B cell (primary cell): ENCODE measurements around the gene ACKR1. TPM values are rescaled to one million over a fixed set of nuclear protein-coding genes. Genes with fewer than 3 reads are reported as not detected.
A peak's percentile ranks its signal among the peaks of the same experiment; 100 is the strongest.

Experiments
- ATAC-seq: fragments of 200-7000 bp; cut with Tn5 transposase; one replicate; pipeline ENCODE4 v1.10.0; 2021; ENCODE audit warnings: low read depth, mild to moderate bottlenecking, moderate number of reproducible peaks, moderate library complexity
- CTCF ChIA-PET: fragments of 350-600 bp; sonication (Branson Sonifier 250); formaldehyde crosslinking; loops from one replicate; lab custom pipeline; 2021; ENCODE audit warnings: antibody characterized with exemption, inconsistent platforms; lab: Charles Lee
- POLR2A ChIA-PET: fragments of 350-600 bp; sonication (Branson Sonifier 250); formaldehyde crosslinking; loops from one replicate; lab custom pipeline; 2021; ENCODE audit warnings: antibody characterized with exemption; lab: Charles Lee
- DNase-seq: peaks from one replicate; pipeline ENCODE4 v3.0.0; 2013
- H2AFZ ChIP-seq: 2 replicates; pipeline ENCODE4 v1.6.1; 2012; ENCODE audit warnings: mild to moderate bottlenecking, low read depth, low read length; ENCODE audit not compliant: insufficient read depth, poor library complexity, severe bottlenecking
- H3K27ac ChIP-seq, 2 donors: 1 replicate in 1 of 2; 2 replicates in 1 of 2; pipeline ENCODE4 v1.5.1; 2012 to 2013; ENCODE audit warnings: low read length in 2 of 2, mild to moderate bottlenecking in 2 of 2, moderate library complexity in 1 of 2
- H3K27me3 ChIP-seq, 4 experiments: fragments of 200-600 bp in 1 of 4; sonication (generic) in 1 of 4; replicated peaks in 1 of 4; 1 replicate in 2 of 4; 2 replicates in 2 of 4; pipeline versions ENCODE4 v1.6.1 to v1.7.0; 2013 to 2016; ENCODE audit warnings: low read length in 3 of 4, mild to moderate bottlenecking in 2 of 4, mixed read lengths in 1 of 4, moderate library complexity in 1 of 4; ENCODE audit not compliant: insufficient read depth in 4 of 4, control insufficient read depth in 3 of 4; ENCODE audit errors: control extremely low read depth in 1 of 4
- H3K36me3 ChIP-seq, 2 experiments: replicated peaks in 1 of 2; 1 replicate in 1 of 2; 2 replicates in 1 of 2; pipeline versions ENCODE4 v1.6.1 to v1.7.1; 2013; ENCODE audit warnings: low read length in 1 of 2; ENCODE audit not compliant: insufficient read depth in 2 of 2, control insufficient read depth in 1 of 2; ENCODE audit errors: control extremely low read depth in 1 of 2, extremely low read depth in 1 of 2
- H3K4me1 ChIP-seq, 2 donors: fragments of 200-600 bp in 1 of 2; sonication (generic) in 1 of 2; 1 replicate in 1 of 2; 2 replicates in 1 of 2; pipeline versions ENCODE4 v1.5.1 to v1.6.1; 2013 to 2017; ENCODE audit warnings: low read length in 2 of 2; ENCODE audit not compliant: control insufficient read depth in 2 of 2, insufficient read depth in 2 of 2
- H3K4me2 ChIP-seq: replicated peaks from 2 replicates; pipeline ENCODE3; 2012; ENCODE audit warnings: mild to moderate bottlenecking, low read depth, low read length; ENCODE audit not compliant: poor library complexity, severe bottlenecking
- H3K4me3 ChIP-seq, 5 experiments: fragments of 200-600 bp in 1 of 5; sonication (generic) in 1 of 5; 1 replicate in 3 of 5; 2 replicates in 2 of 5; pipeline versions ENCODE4 v1.5.1 to v1.7.0; 2011 to 2016; ENCODE audit warnings: low read length in 4 of 5, mild to moderate bottlenecking in 4 of 5, low read depth in 2 of 5, control low read depth in 1 of 5, moderate library complexity in 1 of 5; ENCODE audit not compliant: insufficient read depth in 1 of 5; ENCODE audit errors: control extremely low read depth in 1 of 5, extremely low read depth in 1 of 5
- H3K79me2 ChIP-seq: fragments of 200-600 bp; sonication (generic); one replicate; pipeline ENCODE4 v1.6.0; 2016; ENCODE audit warnings: low read length; ENCODE audit not compliant: control insufficient read depth, insufficient read depth
- H3K9ac ChIP-seq: fragments of 200-600 bp; sonication (generic); 2 replicates; pipeline ENCODE4 v1.6.1; 2017; ENCODE audit warnings: mild to moderate bottlenecking, low read length, moderate library complexity
- H3K9me3 ChIP-seq, 3 donors: one replicate each; pipeline versions ENCODE4 v1.6.1 to v1.7.1; 2013; ENCODE audit warnings: low read length in 2 of 3; ENCODE audit not compliant: control insufficient read depth in 2 of 3, insufficient read depth in 1 of 3; ENCODE audit errors: control extremely low read depth in 1 of 3
- H4K20me1 ChIP-seq: 2 replicates; pipeline ENCODE4 v1.6.0; 2012; ENCODE audit warnings: mild to moderate bottlenecking, low read length; ENCODE audit not compliant: insufficient read depth, control insufficient read depth, poor library complexity, severe bottlenecking
- H3K27ac Mint-ChIP-seq: one replicate; pipeline ENCODE4 v1.8.0; 2021; ENCODE audit warnings: mixed read lengths
- H3K27me3 Mint-ChIP-seq: one replicate; pipeline ENCODE4 v1.8.0; 2021; ENCODE audit warnings: mixed read lengths
- H3K4me1 Mint-ChIP-seq: one replicate; pipeline ENCODE4 v1.8.0; 2021; ENCODE audit warnings: mixed read lengths
- H3K4me3 Mint-ChIP-seq: one replicate; pipeline ENCODE4 v1.8.0; 2021; ENCODE audit warnings: mixed read lengths
- H3K9me3 Mint-ChIP-seq: one replicate; pipeline ENCODE4 v1.8.0; 2022; ENCODE audit warnings: mixed read lengths; ENCODE audit not compliant: insufficient read depth
- CTCF ChIP-seq: fragments of 200-600 bp; IDR thresholded peaks from one replicate; pipeline ENCODE4 v1.8.0; 2022; ENCODE audit warnings: antibody characterized with exemption, mild to moderate bottlenecking
- EZH2 ChIP-seq: IDR thresholded peaks from 2 replicates; pipeline ENCODE4 v1.6.1; 2012; ENCODE audit warnings: borderline replicate concordance, low read depth, mild to moderate bottlenecking, moderate library complexity, low read length; ENCODE audit not compliant: insufficient read depth, poor library complexity, severe bottlenecking
- WGBS: methylation state at CpG from one replicate; pipeline ENCODE4 v1.1.5; 2013; ENCODE audit warnings: missing lambda C conversion rate; ENCODE audit not compliant: insufficient coverage; 5-methylcytosine and 5-hydroxymethylcytosine counted together
- intact Hi-C: fragments of 100-400 bp; cut with micrococcal nuclease; formaldehyde crosslinking; loops from one replicate; pipeline ENCODE4 v1.10.0; 2022
- polyA plus RNA-seq: library from polyadenylated mRNA; depleted of rRNA; stranded (reverse); fragments of >200 nt; gene quantifications from 2 replicates; pipeline ENCODE4 v1.2.3, GENCODE V29; 2012
- total RNA-seq, 2 donors: library from RNA; stranded (reverse); fragments of 120-200 nt in 1 of 2; gene quantifications; 1 replicate in 1 of 2; 2 replicates in 1 of 2; pipeline versions ENCODE4 v1.2.3 to v1.2.4, GENCODE V29; 2013 to 2022

Gene ACKR1
- total and polyA plus RNA-seq, 2 donors (not counting 1 experiment from before 2014, with no cell fraction given): 0.04 TPM; not detected in 1

GRCh38 chr1:159185121-159185520 is 19.6 kb upstream of the ACKR1 start:
- POLR2A ChIA-PET: no interaction called here
- CTCF ChIA-PET: interaction anchor here (1.5 kb wide), 1 partner anchor 29 kb away, joined by 3 read pairs; no protein-coding TSS in a partner anchor
- H3K79me2 ChIP-seq: peaks cover 7% of the 10 kb centered on the region
- H3K4me3 Mint-ChIP-seq: no peak overlapping the region
- peaks cover 51% of the 10 kb centered on the region for H3K4me1 Mint-ChIP-seq
- no peak overlapping the region for H3K27ac Mint-ChIP-seq
- H3K27me3 Mint-ChIP-seq: peaks cover 2% of the 10 kb centered on the region
- H3K4me1 ChIP-seq: peaks cover 19 to 21% of the 10 kb centered on the region in 2 donors
- H3K4me3 ChIP-seq: no peak overlapping the region
- H3K4me2 ChIP-seq: no peak overlapping the region
- no peak overlapping the region for H2AFZ ChIP-seq
- TF ChIP-seq EZH2 (no peak), CTCF (no peak)
- H3K9ac ChIP-seq: no peak overlapping the region
- H3K27ac ChIP-seq: no peak overlapping the region
- H3K27me3 ChIP-seq: peaks cover 0 to 3% (median 1%) of the 10 kb centered on the region in 4 experiments
- intact Hi-C loops: no loop called here
- WGBS: 86% methylated on average over 1 of the region's 5 CpGs
- no peaks in the 10 kb centered on the region for H3K36me3 ChIP-seq
- H3K9me3 Mint-ChIP-seq: no peaks in the 10 kb centered on the region
- DNase-seq (no peak), ATAC-seq (no peak)
- no peaks in the 10 kb centered on the region for H3K9me3 ChIP-seq
- H4K20me1 ChIP-seq: no peaks in the 10 kb centered on the region

- DNase-seq (no peak), ATAC-seq (no peak)
- Histone ChIP-seq H3K27me3 (peaks cover 0 to 2% (median 0%) of the 10 kb centered on the region in 4 experiments), H3K4me1 (peaks cover 19 to 21% of the 10 kb centered on the region in 2 donors), H3K27ac (no peak overlapping the region), H4K20me1 (no peaks in the 10 kb centered on the region), H2AFZ (no peak overlapping the region), H3K4me2 (peak overlapping the region; percentile 90), H3K36me3 (no peaks in the 10 kb centered on the region), H3K79me2 (peaks cover 7% of the 10 kb centered on the region), H3K4me3 (peak overlapping the region in 1 of 5 experiments; percentile 71), H3K9me3 (no peaks in the 10 kb centered on the region), H3K9ac (no peak overlapping the region)
- H3K9me3 Mint-ChIP-seq: no peaks in the 10 kb centered on the region
- no CpG with 5 or more reads among the region's 3 CpGs for WGBS
- peaks cover 51% of the 10 kb centered on the region for H3K4me1 Mint-ChIP-seq
- intact Hi-C loops: no loop called here
- ChIA-PET POLR2A (no interaction called here), CTCF (interaction anchor here (1.0 to 2.4 kb wide), 2 partner anchors 24 to 28 kb away, joined by 3 to 11 read pairs; no protein-coding TSS in a partner anchor)
- TF ChIP-seq EZH2: no peak
- no peak for TF ChIP-seq CTCF
- H3K27me3 Mint-ChIP-seq: peaks cover 9% of the 10 kb centered on the region
- H3K4me3 Mint-ChIP-seq: peak overlapping the region; percentile 97
- no peak overlapping the region for H3K27ac Mint-ChIP-seq
Measured at GRCh38 chr1:159187033-159187432, 17.6 kb upstream of the ACKR1 start.
